Measurements from ENCODE around the gene ERG28. TPM values are rescaled to one million over a fixed set of nuclear protein-coding genes. Genes with fewer than 3 reads are reported as not detected.

The ERG28 gene
- total RNA-seq, 1 experiment from 2014 or later: 36.1 TPM

GRCh38 chr14:75619548-75619947 is 41.1 kb downstream of the ERG28 start:
- Mint-ChIP-seq H3K36me3 (ENCODE audit: insufficient read depth, unreplicated experiment) (no peaks in the 10 kb centered on the region), H3K4me1 (ENCODE audit: low read depth, unreplicated experiment) (peaks cover 23% of the 10 kb centered on the region), H3K4me3 (ENCODE audit: unreplicated experiment) (no peak overlapping the region), H3K27ac (ENCODE audit: unreplicated experiment) (no peak overlapping the region), H3K27me3 (ENCODE audit: insufficient read depth, unreplicated experiment) (no peaks in the 10 kb centered on the region), H3K9me3 (ENCODE audit: unreplicated experiment) (peaks cover 7% of the 10 kb centered on the region)
- no TSS peak for BruUV-seq (replicated peaks)
- ChIA-PET CTCF (no interaction called here), POLR2A (no interaction called here)
- TF ChIP-seq, protein P1, sequence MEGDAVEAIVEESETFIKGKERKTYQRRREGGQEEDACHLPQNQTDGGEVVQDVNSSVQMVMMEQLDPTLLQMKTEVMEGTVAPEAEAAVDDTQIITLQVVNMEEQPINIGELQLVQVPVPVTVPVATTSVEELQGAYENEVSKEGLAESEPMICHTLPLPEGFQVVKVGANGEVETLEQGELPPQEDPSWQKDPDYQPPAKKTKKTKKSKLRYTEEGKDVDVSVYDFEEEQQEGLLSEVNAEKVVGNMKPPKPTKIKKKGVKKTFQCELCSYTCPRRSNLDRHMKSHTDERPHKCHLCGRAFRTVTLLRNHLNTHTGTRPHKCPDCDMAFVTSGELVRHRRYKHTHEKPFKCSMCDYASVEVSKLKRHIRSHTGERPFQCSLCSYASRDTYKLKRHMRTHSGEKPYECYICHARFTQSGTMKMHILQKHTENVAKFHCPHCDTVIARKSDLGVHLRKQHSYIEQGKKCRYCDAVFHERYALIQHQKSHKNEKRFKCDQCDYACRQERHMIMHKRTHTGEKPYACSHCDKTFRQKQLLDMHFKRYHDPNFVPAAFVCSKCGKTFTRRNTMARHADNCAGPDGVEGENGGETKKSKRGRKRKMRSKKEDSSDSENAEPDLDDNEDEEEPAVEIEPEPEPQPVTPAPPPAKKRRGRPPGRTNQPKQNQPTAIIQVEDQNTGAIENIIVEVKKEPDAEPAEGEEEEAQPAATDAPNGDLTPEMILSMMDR (IDR thresholded peaks at IDR 0.05; ENCODE audit: insufficient read depth in 1 of 2, low read depth in 1 of 2, low read length in 1 of 2, severe bottlenecking in 1 of 2, unreplicated experiment in 1 of 2): no peak
- intact Hi-C loops (cut with micrococcal nuclease; ENCODE audit: unreplicated experiment): no loop called here
- Histone ChIP-seq H3K27me3 (replicated peaks; ENCODE audit: control insufficient read depth, insufficient read depth, low read length) (no peaks in the 10 kb centered on the region), H3K36me3 (ENCODE audit: control insufficient read depth, insufficient read depth, low read length) (no peaks in the 10 kb centered on the region; the same call in 1 of the 2 replicates), H3K9me3 (no peaks in the 10 kb centered on the region), H3K4me3 (ENCODE audit: low read depth, low read length) (no peak overlapping the region), H3K4me1 (peaks cover 43% of the 10 kb centered on the region)
- no peak for DNase-seq

GRCh38 chr14:75615200-75615599 is 45.5 kb downstream of the ERG28 start:
- Mint-ChIP-seq H3K4me1 (ENCODE audit: low read depth, unreplicated experiment) (no peaks in the 10 kb centered on the region), H3K4me3 (ENCODE audit: unreplicated experiment) (no peak overlapping the region), H3K27ac (ENCODE audit: unreplicated experiment) (no peak overlapping the region), H3K27me3 (ENCODE audit: insufficient read depth, unreplicated experiment) (no peaks in the 10 kb centered on the region), H3K9me3 (ENCODE audit: unreplicated experiment) (peaks cover 23% of the 10 kb centered on the region), H3K36me3 (ENCODE audit: insufficient read depth, unreplicated experiment) (no peaks in the 10 kb centered on the region)
- H3K9me3 ChIP-seq: no peaks in the 10 kb centered on the region
- no peak for DNase-seq
- CTCF ChIA-PET: interaction anchor here (0.6 kb wide), 1 partner anchor 65 kb away, joined by 4 read pairs; no protein-coding TSS in a partner anchor
- H3K4me1 ChIP-seq: peaks cover 8% of the 10 kb centered on the region
- BruUV-seq (replicated peaks): no TSS peak
- no peaks in the 10 kb centered on the region for H3K27me3 ChIP-seq (replicated peaks; ENCODE audit: control insufficient read depth, insufficient read depth, low read length)
- H3K4me3 ChIP-seq (ENCODE audit: low read depth, low read length): no peak overlapping the region
- H3K36me3 ChIP-seq (ENCODE audit: control insufficient read depth, insufficient read depth, low read length): no peaks in the 10 kb centered on the region; the same call in 1 of the 2 replicates
- POLR2A ChIA-PET: no interaction called here
- TF ChIP-seq, protein P1 (IDR thresholded peaks at IDR 0.05; ENCODE audit: insufficient read depth in 1 of 2, low read depth in 1 of 2, low read length in 1 of 2, severe bottlenecking in 1 of 2, unreplicated experiment in 1 of 2): no peak
- intact Hi-C loops (cut with micrococcal nuclease; ENCODE audit: unreplicated experiment): no loop called here

- no peaks in the 10 kb centered on the region for H3K9me3 ChIP-seq
Observed at GRCh38 chr14:75614179-75614578, 46.5 kb downstream of the ERG28 start.

More at GRCh38 chr14:75614179-75614578, 46.5 kb downstream of the ERG28 start:
- ChIA-PET POLR2A (no interaction called here), CTCF (no interaction called here)
- Histone ChIP-seq H3K36me3 (ENCODE audit: control insufficient read depth, insufficient read depth, low read length) (no peaks in the 10 kb centered on the region; the same call in 1 of the 2 replicates), H3K27me3 (replicated peaks; ENCODE audit: control insufficient read depth, insufficient read depth, low read length) (no peaks in the 10 kb centered on the region), H3K4me3 (ENCODE audit: low read depth, low read length) (no peak overlapping the region), H3K4me1 (no peaks in the 10 kb centered on the region)
- no peak overlapping the region for H3K27ac Mint-ChIP-seq (ENCODE audit: unreplicated experiment)
- H3K36me3 Mint-ChIP-seq (ENCODE audit: insufficient read depth, unreplicated experiment): no peaks in the 10 kb centered on the region
- peaks cover 23% of the 10 kb centered on the region for H3K9me3 Mint-ChIP-seq (ENCODE audit: unreplicated experiment)
- TF ChIP-seq, protein P1 (IDR thresholded peaks at IDR 0.05; ENCODE audit: insufficient read depth in 1 of 2, low read depth in 1 of 2, low read length in 1 of 2, severe bottlenecking in 1 of 2, unreplicated experiment in 1 of 2): no peak
- intact Hi-C loops (cut with micrococcal nuclease; ENCODE audit: unreplicated experiment): no loop called here
- H3K4me1 Mint-ChIP-seq (ENCODE audit: low read depth, unreplicated experiment): no peaks in the 10 kb centered on the region
- no peaks in the 10 kb centered on the region for H3K27me3 Mint-ChIP-seq (ENCODE audit: insufficient read depth, unreplicated experiment)
- BruUV-seq (replicated peaks): no TSS peak
- no peak for DNase-seq
- no peak overlapping the region for H3K4me3 Mint-ChIP-seq (ENCODE audit: unreplicated experiment)

Data from Caco-2 (cell line).